Hematopoietic multipotent progenitor cell (in vitro differentiated cells): Measurements from ENCODE around the gene OR52H1. TPM values are rescaled to one million over a fixed set of nuclear protein-coding genes. Genes with fewer than 3 reads are reported as not detected.
"Not testable (repeated sequence)": the region's sequence is repeated elsewhere in the genome, so short reads cannot be mapped to it uniquely, and the experiment has no call there.

Experiments used
- DNase-seq, 3 donors: peaks; one replicate each; pipeline ENCODE4 v3.0.0-alpha.2; 2011 to 2015; ENCODE audit warnings: low read depth in 2 of 3, low spot score in 2 of 3
- total RNA-seq: library from RNA; depleted of rRNA; stranded (reverse); fragments of >200 nt; gene quantifications from one replicate; pipeline ENCODE4 v1.2.3, GENCODE V29; 2012

OR52H1 gene
- total RNA-seq: 4.3 TPM

- DNase-seq: no peak
Observed at GRCh38 chr11:5548440-5548839, at the start of gene OR52H1. Gene OR52H1, minus strand, starts transcription at chr11:5548540. Its CDS starts 3,035 bp downstream, at chr11:5545505.

GRCh38 chr11:5597953-5598352 is 49.6 kb upstream of the OR52H1 start:
- DNase-seq: no peak

- DNase-seq: peak in 2 of 3 donors; percentile 39 to 49
Observed at GRCh38 chr11:5596607-5597201, 48.4 kb upstream of the OR52H1 start, which contains the start of gene TRIM6. Gene TRIM6, plus strand, starts transcription at chr11:5596637. Its CDS starts 261 bp downstream, at chr11:5596898.

- no peak for DNase-seq
Observed at GRCh38 chr11:5593146-5593545, 44.8 kb upstream of the OR52H1 start.

GRCh38 chr11:5592615-5593014 is 44.3 kb upstream of the OR52H1 start:
- DNase-seq: no peak

GRCh38 chr11:5591613-5592012 is 43.3 kb upstream of the OR52H1 start:
- no peak for DNase-seq

GRCh38 chr11:5589906-5590305 is 41.6 kb upstream of the OR52H1 start:
- not testable (repeated sequence) for DNase-seq

GRCh38 chr11:5584458-5584857 is 36.1 kb upstream of the OR52H1 start:
- not testable (repeated sequence) for DNase-seq

- DNase-seq: no peak
Observed at GRCh38 chr11:5581014-5581413, 32.7 kb upstream of the OR52H1 start.

GRCh38 chr11:5580577-5580976 is 32.2 kb upstream of the OR52H1 start, which contains the start of gene OR52B6:
Gene OR52B6, plus strand, starts transcription at chr11:5580877. Its CDS starts 0 bp downstream, at chr11:5580877.
- DNase-seq: no peak

GRCh38 chr11:5577101-5577500 is 28.8 kb upstream of the OR52H1 start:
- no peak for DNase-seq

- DNase-seq: no peak
Observed at GRCh38 chr11:5575152-5575551, 26.8 kb upstream of the OR52H1 start.

- no peak for DNase-seq
Observed at GRCh38 chr11:5574654-5575053, 26.3 kb upstream of the OR52H1 start.

GRCh38 chr11:5564259-5565019 is 16.1 kb upstream of the OR52H1 start:
- DNase-seq: no peak

GRCh38 chr11:5557751-5558150 is 9.4 kb upstream of the OR52H1 start:
- no peak for DNase-seq

- no peak for DNase-seq
Observed at GRCh38 chr11:5556596-5557188, 8.4 kb upstream of the OR52H1 start.

- no peak for DNase-seq
Observed at GRCh38 chr11:5553343-5553742, 5.0 kb upstream of the OR52H1 start.

- no peak for DNase-seq
Observed at GRCh38 chr11:5550440-5551095, 2.2 kb upstream of the OR52H1 start.

- DNase-seq: no peak
Observed at GRCh38 chr11:5547982-5548381, 358 bp downstream of the OR52H1 start.

- no peak for DNase-seq
Observed at GRCh38 chr11:5546457-5546856, 1.9 kb downstream of the OR52H1 start.

- no peak for DNase-seq
Observed at GRCh38 chr11:5541427-5541826, 6.9 kb downstream of the OR52H1 start.
